ENCODE results near the gene MICA.
"Not testable (repeated sequence)": the region's sequence is repeated elsewhere in the genome, so short reads cannot be mapped to it uniquely, and the experiment has no call there.

The MICA gene

DNA sequence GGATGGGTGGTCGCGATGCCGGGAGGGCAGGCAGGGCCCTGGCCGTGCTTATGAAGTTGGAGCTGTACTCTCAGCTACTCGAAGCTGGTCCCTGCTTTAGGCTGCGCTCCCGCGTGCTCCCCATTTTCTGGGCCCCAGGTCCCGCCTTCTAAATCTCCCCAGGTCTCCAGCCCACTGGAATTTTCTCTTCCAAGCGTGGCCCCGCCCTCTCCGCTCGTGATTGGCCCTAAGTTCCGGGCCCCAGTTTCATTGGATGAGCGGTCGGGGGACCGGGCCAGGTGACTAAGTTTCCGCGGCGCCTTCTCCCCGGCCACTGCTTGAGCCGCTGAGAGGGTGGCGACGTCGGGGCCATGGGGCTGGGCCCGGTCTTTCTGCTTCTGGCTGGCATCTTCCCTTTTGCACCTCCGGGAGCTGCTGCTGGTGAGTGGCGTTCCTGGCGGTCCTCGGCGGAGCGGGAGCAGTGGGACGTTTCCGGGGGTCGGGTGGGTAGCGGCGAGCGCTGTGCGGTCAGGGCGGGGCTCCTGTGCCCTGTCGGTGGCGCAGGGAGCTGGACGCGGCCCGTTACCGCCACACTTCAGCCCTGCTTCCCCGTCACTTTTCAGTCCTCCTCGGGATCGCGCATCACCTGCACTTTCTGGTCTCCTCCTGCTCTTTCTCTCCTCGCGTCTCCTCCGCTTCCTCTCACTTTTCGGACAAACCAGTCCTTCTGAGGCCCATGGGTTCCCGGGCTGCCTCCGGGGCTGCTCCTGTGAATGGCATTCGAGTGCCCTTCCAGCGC, at the start of gene MICA:
MICA (plus strand) TSS at position 313 of the 778 bp plus-strand sequence; CDS start at position 351, 38 bp downstream.
- DNase-seq, result peak; percentile 67

DNA sequence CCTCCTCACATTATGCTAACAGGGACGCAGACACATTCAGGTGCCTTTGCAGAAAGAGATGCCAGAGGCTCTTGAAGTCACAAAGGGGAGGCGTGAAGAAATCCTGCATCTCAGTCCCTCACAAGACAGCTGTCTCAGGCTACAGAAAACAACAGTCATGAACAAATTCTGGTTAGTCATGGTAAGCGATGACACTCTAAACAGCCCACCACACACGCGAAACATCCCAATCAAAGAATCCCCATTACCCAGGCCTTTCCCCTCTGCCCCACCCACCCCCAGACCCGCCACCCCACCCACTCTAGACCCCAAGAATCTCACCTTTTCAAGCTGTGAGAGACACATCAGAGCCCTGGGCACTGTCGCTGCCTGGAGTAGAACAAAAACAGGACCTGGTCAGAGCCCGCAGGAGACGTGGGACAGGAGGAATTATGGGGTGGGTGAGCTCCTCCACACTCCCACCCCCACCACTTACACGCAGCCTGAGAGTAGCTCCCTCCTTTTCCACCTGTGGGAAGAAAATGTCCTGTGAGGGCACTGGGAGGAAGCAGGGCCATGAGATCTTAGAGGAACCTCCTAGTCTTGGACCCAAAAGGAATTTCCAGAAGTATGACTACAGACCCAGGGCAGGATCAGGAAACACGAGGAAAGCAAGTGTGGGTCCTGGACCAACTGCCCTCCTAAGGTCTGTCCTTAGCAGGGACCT, 49.1 kb upstream of the MICA start:
- DNase-seq, result no peak

DNA sequence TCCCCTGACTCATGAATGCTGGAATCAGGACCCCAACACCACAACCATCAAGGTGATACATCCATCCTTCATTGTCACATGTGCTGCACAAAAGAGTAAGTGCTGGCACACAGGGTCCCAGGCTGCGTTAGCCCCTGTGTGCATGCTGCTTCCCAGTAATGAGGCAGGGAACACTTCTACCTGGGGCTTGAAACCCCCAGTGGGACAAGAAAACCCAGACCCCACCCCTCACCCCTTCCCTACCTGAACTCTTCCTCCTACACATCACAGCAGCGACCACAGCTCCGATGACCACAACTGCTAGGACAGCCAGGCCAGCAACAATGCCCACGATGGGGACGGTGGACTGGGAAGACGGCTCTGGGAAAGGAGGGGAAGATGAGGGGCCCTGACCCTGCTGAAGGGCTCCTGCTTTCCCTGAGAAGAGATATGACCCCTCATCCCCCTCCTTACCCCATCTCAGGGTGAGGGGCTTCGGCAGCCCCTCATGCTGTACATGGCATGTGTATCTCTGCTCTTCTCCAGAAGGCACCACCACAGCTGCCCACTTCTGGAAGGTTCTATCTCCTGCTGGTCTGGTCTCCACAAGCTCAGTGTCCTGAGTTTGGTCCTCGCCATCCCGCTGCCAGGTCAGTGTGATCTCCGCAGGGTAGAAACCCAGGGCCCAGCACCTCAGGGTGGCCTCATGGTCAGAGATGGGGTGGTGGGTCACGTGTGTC, 48.4 kb upstream of the MICA start:
- DNase-seq, result no peak

DNA sequence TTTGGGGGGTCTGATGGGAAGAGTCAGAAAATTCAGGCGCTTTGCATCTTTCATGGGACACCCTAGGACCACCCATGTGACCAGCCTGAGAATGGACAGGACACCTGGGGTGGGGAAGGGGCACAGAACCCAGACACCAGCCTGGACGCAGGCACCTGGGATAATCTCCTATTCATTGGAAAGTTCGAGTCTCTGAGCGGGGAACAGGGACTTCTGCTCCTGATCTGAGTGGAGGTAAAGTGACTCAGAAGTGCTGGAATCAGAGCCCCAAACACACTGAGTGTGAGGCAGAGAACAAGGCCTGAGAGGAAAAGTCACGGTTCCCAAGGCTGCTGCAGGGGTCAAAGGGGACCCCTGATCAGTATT, 47.8 kb upstream of the MICA start:
- no peak for DNase-seq

DNA sequence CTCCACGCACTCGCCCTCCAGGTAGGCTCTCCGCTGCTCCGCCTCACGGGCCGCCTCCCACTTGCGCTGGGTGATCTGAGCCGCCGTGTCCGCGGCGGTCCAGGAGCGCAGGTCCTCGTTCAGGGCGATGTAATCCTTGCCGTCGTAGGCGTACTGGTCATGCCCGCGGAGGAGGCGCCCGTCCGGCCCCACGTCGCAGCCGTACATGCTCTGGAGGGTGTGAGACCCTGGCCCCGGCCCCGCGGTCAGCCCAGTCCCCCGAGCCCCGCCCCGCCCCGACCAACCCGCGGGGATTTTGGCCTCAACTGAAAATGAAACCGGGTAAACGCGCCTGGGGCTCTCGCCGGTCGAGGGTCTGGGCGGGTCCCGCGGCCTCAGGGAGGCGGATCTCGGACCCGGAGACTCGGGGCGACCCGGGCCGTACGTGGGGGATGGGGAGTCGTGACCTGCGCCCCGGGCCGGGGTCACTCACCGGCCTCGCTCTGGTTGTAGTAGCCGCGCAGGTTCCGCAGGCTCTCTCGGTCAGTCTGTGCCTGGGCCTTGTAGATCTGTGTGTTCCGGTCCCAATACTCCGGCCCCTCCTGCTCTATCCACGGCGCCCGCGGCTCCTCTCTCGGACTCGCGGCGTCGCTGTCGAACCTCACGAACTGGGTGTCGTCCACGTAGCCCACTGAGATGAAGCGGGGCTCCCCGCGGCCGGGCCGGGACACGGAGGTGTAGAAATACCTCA, 47.0 kb upstream of the MICA start:
- no peak for DNase-seq

DNA sequence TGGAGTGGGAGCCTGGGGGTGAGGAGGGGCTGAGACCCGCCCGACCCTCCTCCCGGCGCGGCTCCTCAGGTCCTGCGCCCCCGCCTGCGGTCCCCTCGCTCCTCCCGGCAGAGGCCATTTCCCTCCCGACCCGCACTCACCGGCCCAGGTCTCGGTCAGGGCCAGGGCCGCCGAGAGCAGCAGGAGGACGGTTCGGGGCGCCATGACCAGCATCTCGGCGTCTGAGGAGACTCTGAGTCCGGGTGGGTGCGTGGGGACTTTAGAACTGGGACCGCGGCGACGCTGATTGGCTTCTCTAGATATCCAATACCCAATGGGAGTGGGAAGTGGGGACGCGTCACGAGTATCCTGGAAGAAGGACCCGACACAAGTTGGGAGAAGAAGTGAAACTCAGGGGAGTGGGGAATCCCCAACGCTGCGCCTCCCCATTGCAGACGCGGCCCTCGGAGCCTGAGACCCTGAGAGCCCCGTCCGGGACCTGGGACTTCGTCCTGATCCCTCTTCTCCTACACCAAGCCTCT, 46.4 kb upstream of the MICA start, which contains the start of gene HLA-B:
HLA-B (minus strand) TSS at position 234 of the 521 bp plus-strand sequence; CDS start at position 213, 21 bp downstream.
- DNase-seq, result no peak

DNA sequence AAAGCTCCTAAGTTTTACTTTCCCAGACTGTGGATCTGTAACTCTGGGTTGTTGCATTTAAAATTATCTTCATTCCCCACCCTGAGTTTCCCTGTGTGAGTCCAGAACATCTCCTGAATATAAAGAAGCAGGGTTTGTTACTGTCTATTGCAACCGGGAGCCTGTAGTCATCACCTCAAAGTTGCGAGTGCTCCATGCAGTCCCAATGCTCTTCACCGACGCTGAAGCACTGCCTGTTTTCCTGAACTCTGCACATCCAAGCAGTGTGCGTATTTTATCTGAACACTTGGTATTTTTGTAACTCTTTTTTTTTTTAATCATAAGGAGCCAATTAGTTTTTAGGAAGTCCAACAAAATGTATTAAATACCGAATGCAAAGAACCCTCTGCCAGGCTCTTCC, 45.5 kb upstream of the MICA start:
- DNase-seq, result no peak

DNA sequence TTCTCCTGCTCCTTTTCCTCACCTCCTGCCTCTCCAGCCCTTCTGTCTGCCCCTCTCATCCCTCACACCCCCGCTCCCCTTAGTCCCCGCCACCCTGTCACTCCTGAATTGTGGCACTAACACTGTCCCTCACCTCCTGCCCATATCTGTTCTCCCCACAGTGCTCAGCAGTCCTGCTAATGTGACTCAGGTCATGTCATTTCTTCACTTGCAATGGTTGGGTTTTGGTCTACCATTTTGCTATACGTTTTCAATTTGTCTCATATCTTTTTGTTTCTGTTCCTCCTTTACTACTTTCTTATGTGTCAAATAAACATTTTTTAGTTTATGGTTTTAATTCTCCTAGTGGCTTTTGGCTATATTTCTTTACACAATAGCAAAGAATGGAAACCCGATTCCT, 45.1 kb upstream of the MICA start:
- no peak for DNase-seq

DNA sequence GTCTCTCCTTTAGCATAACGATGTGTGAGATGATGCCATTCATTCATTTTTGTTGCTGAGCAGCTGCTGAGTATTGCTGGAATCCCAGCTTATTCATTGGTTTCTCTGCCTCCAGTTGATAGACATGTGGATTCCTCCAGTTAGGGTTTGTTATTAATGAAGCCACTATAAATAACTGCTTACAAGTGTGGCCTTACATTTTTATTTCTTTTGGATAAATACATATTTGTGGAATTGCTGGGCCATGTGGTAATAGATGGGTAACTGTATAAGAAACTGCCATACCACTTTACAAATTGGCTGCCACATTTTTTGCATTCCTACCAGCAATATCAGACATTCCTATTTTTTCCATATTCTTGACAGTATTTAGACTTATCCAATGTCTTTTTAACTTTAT, 43.8 kb upstream of the MICA start:
- DNase-seq, result no peak

DNA sequence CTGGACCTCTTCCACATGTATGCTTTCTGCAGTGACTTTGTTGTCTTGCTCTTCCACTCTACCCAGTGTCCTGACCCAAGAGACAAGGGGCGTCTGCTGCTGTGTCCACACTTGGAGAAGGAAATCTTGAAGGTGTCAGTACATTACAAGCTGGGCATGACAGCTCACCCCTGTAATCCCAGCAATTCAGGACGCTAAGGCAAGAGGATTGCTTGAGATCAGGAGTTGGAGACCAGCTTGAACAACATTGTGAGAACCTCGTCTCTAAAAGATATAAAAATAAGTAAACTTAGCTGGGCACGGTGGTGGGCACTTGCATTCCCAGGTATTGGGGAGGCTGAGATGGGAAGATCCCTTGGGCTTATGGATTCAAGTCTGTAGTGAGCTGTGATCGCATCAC, 40.6 kb upstream of the MICA start:
- no peak for DNase-seq

DNA sequence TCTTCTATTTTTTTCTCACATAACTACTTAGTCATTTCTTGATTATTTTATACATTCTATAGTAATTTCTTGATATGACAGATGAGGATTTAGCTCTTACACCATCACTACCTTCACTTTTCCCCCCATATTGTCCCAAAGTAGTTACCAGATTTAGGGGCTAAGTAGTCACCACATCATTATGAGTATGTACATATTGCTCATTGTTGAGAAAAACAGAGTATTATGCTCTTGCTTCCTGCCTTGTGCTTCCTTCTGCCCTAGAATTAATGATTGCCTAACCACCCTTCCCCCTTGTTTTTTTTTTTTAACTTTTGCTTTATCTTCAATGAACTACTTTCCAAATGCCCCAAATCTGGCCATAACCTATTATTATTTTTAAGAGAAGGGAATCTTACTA, 39.6 kb upstream of the MICA start:
- DNase-seq, result no peak

DNA sequence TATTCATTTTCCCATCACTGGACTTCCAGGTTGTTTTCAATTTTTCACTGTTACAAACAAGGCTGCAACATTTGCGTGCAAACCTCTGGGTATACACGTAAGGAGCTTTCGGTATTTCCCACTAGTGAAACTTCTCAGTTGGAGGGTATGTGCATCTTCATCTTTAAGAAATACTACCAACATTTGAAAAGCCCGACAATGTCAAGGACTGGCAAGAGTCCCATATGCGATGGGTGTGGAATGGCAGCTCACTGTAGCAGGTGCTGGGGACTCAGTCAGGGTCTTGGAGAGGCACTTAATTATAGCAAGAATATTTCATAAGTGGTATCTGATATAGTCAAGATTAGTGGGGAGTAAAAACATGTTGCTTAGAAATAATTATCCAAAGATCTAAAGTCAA, 37.5 kb upstream of the MICA start:
- DNase-seq, result no peak

DNA sequence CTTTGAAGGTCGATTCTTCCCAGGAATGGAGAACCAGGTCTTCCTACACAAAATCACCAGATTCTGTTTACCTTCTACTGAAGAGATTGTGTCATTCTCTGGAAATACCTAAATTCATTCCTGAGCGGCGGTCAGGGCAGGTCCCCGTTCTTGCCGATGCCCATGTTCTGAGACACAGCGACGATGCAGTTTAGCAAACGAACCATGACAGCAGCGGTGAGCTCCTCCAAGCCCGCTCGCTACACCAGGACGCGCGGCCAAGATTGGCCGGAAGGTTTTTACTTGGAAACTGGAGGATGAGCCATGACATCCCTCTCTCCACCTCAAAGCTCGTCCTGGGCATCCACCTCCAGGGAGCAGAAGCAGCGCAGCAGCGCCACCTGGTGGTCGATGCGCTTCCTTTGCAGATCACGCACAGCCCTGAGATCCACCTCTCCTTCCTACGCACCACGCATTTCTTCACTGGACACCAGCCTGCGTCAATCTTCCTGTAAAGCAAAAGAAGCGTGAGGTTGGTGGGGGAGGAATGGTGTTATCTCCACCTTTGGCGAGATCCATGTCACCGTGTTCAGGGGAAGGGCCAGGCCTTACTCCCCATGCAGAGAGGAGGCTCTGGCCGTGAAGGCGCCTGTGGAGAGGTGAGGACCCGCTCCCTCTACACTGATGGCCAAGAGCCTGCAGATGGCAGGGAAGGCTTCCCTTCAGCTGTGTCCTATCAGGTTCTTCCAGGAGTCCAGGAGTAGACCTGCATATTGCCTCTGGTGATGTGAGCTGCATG, 36.5 kb upstream of the MICA start:
- DNase-seq, result no peak

DNA sequence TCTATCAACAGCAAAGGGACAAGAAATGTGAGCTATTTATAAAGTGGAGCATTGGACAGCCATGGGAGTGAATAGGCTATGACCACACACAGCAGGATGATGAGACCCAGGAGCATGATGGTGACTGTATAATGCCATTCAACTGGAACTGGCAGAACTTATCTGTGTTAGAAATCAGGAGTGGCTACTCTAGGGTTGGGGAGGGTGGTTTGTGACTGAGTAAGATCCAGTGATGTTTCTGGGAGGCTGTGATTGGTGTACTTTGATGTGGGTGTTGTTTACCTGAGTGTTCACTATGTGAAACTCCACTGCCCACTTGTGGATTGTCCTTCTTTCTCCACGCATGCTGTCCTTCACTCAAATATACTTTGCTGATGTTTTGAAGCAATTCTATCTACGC, 34.9 kb upstream of the MICA start:
- DNase-seq, result no peak

DNA sequence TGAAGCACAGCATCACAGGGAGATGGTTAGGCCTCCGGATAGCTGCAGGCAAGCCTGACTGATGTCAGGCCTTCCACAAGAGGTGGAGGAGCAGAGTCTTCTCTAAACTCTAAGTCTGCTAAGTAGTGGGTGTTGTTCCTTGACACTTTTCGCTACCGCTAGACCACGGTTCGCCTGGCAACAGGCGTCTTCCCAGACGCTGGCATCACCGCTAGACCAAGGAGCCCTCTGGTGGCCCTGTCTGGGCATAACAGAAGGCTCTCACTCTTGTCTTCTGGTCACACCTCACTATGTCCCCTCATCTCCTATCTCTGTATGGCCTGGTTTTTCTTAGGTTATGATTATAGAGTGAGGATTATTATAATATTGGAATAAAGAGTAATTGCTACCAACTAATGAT, 29.3 kb upstream of the MICA start:
- DNase-seq, result not testable (repeated sequence)

DNA sequence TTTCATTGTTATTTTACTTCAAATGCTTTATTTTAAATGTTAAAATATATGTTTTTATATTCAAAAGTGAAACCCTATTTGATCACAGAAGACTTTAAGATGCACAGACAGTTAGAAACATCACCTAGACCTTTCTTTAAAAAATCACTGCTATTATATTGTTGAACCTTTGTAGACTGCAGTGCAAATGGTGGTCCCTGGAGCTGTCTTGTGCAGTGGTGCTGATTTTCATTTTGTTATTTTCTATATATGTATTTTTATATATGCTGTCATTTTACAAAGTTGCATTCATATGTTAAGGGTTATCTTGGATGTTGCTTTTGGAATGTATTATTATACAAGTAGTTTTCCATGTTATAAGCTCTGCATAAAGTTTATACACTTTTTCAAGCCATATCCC, 27.7 kb upstream of the MICA start:
- DNase-seq, result no peak

DNA sequence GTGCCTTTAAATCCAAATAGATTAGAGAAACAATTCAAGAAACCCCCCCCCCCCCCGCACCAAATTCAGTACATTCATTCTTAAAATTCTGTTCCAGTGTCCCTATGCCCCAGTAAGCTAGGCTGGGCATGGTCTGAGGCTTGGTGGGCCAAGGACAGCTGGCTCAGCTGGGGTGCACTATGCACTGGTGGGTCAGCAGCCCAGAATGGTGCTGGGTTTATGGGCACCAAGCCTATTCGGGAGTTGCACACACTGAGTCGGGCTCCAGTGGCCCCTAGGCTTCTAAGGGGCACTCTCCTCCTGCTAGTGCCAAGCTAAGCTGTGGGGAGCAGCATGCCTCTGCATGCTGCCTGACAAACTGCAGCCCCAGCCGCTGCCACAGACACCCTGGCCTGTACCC, 26.4 kb upstream of the MICA start:
- DNase-seq, result no peak

DNA sequence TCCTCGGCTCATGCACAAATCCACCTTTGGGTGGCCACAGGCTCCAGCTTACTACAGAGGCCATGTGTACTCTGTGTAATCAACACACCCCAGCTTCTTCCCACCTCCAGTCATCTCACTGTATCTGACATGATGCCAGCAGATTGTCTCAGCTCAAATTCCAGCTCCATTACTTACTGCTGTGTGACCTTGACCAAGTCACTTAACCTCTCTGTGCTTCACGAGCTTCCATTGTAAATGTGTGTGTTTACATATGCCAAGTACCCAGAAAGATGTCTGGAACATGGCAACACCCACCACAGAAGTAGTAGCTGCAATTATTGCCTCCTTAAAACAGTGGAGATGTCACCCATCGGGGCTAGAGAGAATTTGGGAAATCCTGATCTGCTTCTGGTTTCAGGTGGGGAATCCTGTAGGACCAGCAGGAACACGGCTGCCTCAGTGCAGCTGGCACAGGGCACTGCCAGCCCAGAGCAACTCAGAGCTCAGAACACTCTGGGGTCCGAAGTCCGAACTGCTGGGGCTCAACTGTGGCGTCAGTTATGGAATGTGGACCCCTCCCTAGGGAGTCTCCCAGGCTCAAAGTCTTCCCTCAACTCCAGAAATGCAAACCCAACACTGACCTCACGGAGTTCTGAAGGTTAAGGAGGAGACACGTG, 25.2 kb upstream of the MICA start:
- DNase-seq, result no peak

DNA sequence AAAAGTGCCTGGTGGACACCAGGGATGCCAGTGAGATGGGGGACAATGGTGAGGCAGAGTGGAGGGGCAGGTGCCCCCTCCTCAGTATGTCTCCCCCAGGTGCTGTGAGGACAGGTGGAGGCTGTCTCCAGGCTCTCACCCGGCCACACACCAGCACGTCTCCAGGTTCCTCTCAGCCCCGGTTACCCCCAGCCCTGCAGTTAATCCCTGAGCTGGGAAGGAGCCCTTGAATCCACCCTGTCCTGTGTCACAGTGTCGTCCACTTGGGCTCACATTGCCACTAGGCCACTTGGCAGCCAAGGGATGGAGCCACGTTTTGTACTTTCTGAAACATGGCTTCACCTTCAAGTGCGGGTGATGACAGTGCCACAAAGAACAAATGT, 24.7 kb upstream of the MICA start:
- DNase-seq, result no peak

DNA sequence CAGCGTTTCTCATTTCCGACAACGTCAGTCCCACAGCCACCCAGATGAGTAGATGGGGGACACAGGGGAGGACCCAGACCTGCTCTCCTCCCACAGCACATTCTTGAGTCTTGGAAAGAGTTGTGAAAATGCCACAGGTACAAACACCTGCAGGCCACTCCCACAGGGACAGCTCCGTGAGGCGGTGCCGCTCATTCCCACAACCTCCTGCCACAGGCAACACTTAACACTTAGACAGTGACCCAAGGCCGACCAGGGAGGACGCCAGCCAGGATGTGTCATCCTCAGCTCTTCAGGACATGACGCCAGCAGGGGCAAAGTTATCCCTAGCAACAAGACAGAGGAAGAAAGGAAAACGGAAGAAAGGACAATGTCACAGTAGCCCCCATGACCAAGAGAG, 23.5 kb upstream of the MICA start:
- DNase-seq, result no peak

DNA sequence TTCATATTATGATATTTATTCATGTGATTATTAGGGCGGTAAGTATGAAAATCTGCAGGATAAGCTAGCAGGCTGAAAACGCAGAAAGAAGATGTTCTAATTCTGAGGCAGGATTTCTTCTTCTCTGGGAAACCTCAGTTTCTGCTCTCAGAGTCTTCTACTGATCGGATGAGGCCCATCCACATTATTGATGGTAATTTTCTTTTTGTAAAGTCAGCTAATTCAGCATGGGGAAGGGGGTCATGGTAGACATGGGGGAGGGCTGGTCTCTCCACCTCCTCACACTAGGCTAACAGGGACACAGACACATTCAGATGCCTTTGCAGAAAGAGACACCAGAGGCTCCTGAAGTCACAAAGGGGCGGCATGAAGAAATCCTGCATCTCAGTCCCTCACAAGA, 21.7 kb upstream of the MICA start:
- no peak for DNase-seq

DNA sequence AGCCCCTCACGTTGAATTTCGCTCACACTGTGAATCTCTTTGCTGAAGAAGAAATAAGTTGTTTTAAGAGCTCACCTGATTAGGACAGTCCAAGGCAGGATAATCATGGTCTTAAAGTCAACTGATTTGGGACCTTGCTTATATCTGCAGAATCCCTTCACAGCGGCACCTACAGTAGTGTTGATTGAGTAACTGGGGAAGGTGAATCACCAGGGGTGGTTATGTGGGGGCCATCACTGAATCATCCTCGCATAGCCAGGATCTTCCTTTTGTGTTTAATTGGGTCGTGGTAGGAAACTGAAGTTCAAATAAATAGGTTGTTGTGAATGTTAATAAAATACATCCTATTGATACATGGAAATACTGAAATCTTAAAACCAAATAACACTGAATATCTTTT, 20.2 kb upstream of the MICA start:
- no peak for DNase-seq
